WTC11 (cell line): Measurements from ENCODE around the gene TUBB2B. TPM values are rescaled to one million over a fixed set of nuclear protein-coding genes. Genes with fewer than 3 reads are reported as not detected.

ENCODE experiments used
- AFF4 ChIP-seq: sonication (generic); formaldehyde crosslinking; IDR thresholded peaks from 2 replicates; pipeline ENCODE4 v1.8.1; 2023; ENCODE audit warnings: mild to moderate bottlenecking, missing genetic modification reagents, borderline replicate concordance
- ARID4B ChIP-seq: sonication (generic); formaldehyde crosslinking; IDR thresholded peaks from 2 replicates; pipeline ENCODE4 v1.8.0; 2023; ENCODE audit warnings: missing genetic modification reagents, mild to moderate bottlenecking, borderline replicate concordance
- ATF1 ChIP-seq: sonication (generic); formaldehyde crosslinking; IDR thresholded peaks from 2 replicates; pipeline ENCODE4 v1.8.1; 2023; ENCODE audit warnings: mild to moderate bottlenecking, moderate library complexity, missing genetic modification reagents
- JAZF1 ChIP-seq: fragments of 250-450 bp; sonication (Bioruptor Pico); IDR thresholded peaks from 2 replicates; pipeline ENCODE4 v1.9.0; 2021; ENCODE audit warnings: moderate library complexity, mild to moderate bottlenecking, inconsistent platforms
- MLX ChIP-seq: sonication (generic); formaldehyde crosslinking; IDR thresholded peaks from 2 replicates; pipeline ENCODE4 v1.8.1; 2023; ENCODE audit warnings: mild to moderate bottlenecking, missing genetic modification reagents, moderate library complexity
- PREB ChIP-seq: sonication (generic); formaldehyde crosslinking; IDR thresholded peaks from 2 replicates; pipeline ENCODE4 v1.8.1; 2022; ENCODE audit warnings: mild to moderate bottlenecking, missing genetic modification reagents, moderate library complexity, borderline replicate concordance
- SP1 ChIP-seq: sonication (generic); formaldehyde crosslinking; conservative IDR thresholded peaks from 2 replicates; pipeline ENCODE4 v1.8.1; 2022; ENCODE audit warnings: missing genetic modification reagents
- STAT6 ChIP-seq: sonication (generic); formaldehyde crosslinking; conservative IDR thresholded peaks from 2 replicates; pipeline ENCODE4 v1.8.1; 2023; ENCODE audit warnings: mild to moderate bottlenecking, low read depth, missing genetic modification reagents, moderate library complexity
- TEAD1 ChIP-seq: sonication (generic); formaldehyde crosslinking; IDR thresholded peaks from 2 replicates; pipeline ENCODE4 v1.8.0; 2022; ENCODE audit warnings: mild to moderate bottlenecking, missing genetic modification reagents
- TP53 ChIP-seq: sonication (generic); formaldehyde crosslinking; IDR thresholded peaks from 2 replicates; pipeline ENCODE4 v1.8.1; 2023; ENCODE audit warnings: mild to moderate bottlenecking, missing genetic modification reagents
- ZNF425 ChIP-seq: fragments of 250-450 bp; sonication (Bioruptor Pico); conservative IDR thresholded peaks from 2 replicates; pipeline ENCODE4 v1.9.0; 2021; ENCODE audit warnings: mild to moderate bottlenecking
- ZNF512 ChIP-seq: sonication (generic); formaldehyde crosslinking; IDR thresholded peaks from 2 replicates; pipeline ENCODE4 v1.8.1; 2022; ENCODE audit warnings: missing genetic modification reagents, borderline replicate concordance
- total RNA-seq: library from RNA; stranded (reverse); gene quantifications from 3 replicates; pipeline ENCODE4 v1.2.3, GENCODE V29; 2021

The TUBB2B gene
- total RNA-seq, 1 experiment from 2014 or later: 591 TPM

GRCh38 chr6:3277251-3277650 lies 49.8 kb upstream of the TUBB2B start (continued):
- TF ChIP-seq STAT6 (CRISPR knock-in tag) (no peak), TEAD1 (CRISPR knock-in tag) (no peak), MLX (CRISPR knock-in tag) (no peak), TP53 (no peak), PREB (CRISPR knock-in tag) (no peak), JAZF1 (CRISPR knock-in tag) (no peak), ATF1 (no peak), ZNF512 (CRISPR knock-in tag) (no peak), ARID4B (CRISPR knock-in tag) (no peak), SP1 (no peak), AFF4 (CRISPR knock-in tag) (no peak), ZNF425 (no peak)
